OCI-LY1 (cell line): Measurements from ENCODE around the gene TSPAN32.

Experiments
- H2AFZ ChIP-seq: fragments of 200-600 bp; sonication (generic), shearing (Covaris generic); 2 replicates; pipeline ENCODE4 v1.6.0; 2014; ENCODE audit warnings: antibody characterized with exemption, mild to moderate bottlenecking, low read length
- H3F3A ChIP-seq: fragments of 200-600 bp; sonication (generic), shearing (Covaris generic); 2 replicates; pipeline ENCODE4 v1.6.0; 2014; ENCODE audit warnings: mild to moderate bottlenecking, antibody characterized with exemption, low read length, moderate library complexity; ENCODE audit not compliant: insufficient read depth
- H3K27ac ChIP-seq: fragments of 200-600 bp; sonication (generic); 2 replicates; pipeline ENCODE4 v1.5.1; 2014; ENCODE audit warnings: low read length, mixed run types, mild to moderate bottlenecking, low read depth; ENCODE audit not compliant: poor library complexity, severe bottlenecking
- H3K27me3 ChIP-seq: fragments of 200-600 bp; sonication (generic); 2 replicates; pipeline ENCODE4 v1.6.0; 2014; ENCODE audit warnings: antibody characterized with exemption, mild to moderate bottlenecking, low read length, moderate library complexity; ENCODE audit not compliant: insufficient read depth
- H3K36me3 ChIP-seq: fragments of 200-600 bp; sonication (generic); 2 replicates; pipeline ENCODE4 v1.6.1; 2014; ENCODE audit warnings: mild to moderate bottlenecking, antibody characterized with exemption, low read length, moderate library complexity, mixed read lengths; ENCODE audit not compliant: insufficient read depth
- H3K4me1 ChIP-seq: fragments of 200-600 bp; sonication (generic); 2 replicates; pipeline ENCODE4 v1.5.1; 2014; ENCODE audit warnings: mild to moderate bottlenecking, low read length, moderate library complexity; ENCODE audit not compliant: insufficient read depth, severe bottlenecking
- H3K4me2 ChIP-seq: fragments of 200-600 bp; sonication (generic), shearing (Covaris generic); 2 replicates; pipeline ENCODE4 v1.6.1; 2014; ENCODE audit warnings: low read length
- H3K4me3 ChIP-seq: fragments of 200-600 bp; sonication (generic); 2 replicates; pipeline ENCODE4 v1.5.1; 2014; ENCODE audit warnings: low read length, low read depth, mild to moderate bottlenecking, mixed read lengths; ENCODE audit not compliant: poor library complexity, severe bottlenecking
- H3K79me2 ChIP-seq: fragments of 200-600 bp; shearing (Covaris generic); 2 replicates; pipeline ENCODE4 v1.6.1; 2016; ENCODE audit warnings: mixed run types, low read length, mixed read lengths; ENCODE audit not compliant: insufficient read depth
- H3K9ac ChIP-seq: fragments of 200-600 bp; sonication (generic), shearing (Covaris generic); 2 replicates; pipeline ENCODE4 v1.6.1; 2014; ENCODE audit warnings: mild to moderate bottlenecking, low read length, mixed read lengths
- H3K9me2 ChIP-seq: fragments of 200-600 bp; sonication (generic), shearing (Covaris generic); 2 replicates; pipeline ENCODE4 v1.6.1; 2014; ENCODE audit warnings: low read depth, mild to moderate bottlenecking, low read length, mixed read lengths
- H3K9me3 ChIP-seq: fragments of 200-600 bp; shearing (Covaris generic); 2 replicates; pipeline ENCODE4 v1.6.1; 2014; ENCODE audit warnings: low read length, mixed read lengths
- H4K20me1 ChIP-seq: fragments of 200-600 bp; sonication (generic), shearing (Covaris generic); 2 replicates; pipeline ENCODE4 v1.6.0; 2016; ENCODE audit warnings: mild to moderate bottlenecking, low read length; ENCODE audit not compliant: insufficient read depth
- EZH2 ChIP-seq: fragments of 200-600 bp; sonication (generic), shearing (Covaris generic); IDR thresholded peaks from 2 replicates; pipeline ENCODE4 v1.8.0; 2017; ENCODE audit warnings: borderline replicate concordance, mixed run types, mild to moderate bottlenecking, antibody characterized with exemption, low read length, moderate library complexity, mixed read lengths
- TF ChIP-seq, protein P1 (sequence below): fragments of 200-600 bp; sonication (generic), shearing (Covaris generic); IDR thresholded peaks from 2 replicates; pipeline ENCODE4 v1.5.1; 2017; ENCODE audit warnings: mild to moderate bottlenecking, antibody characterized with exemption, low read length, moderate library complexity, mixed read lengths

Gene TSPAN32

DNA sequence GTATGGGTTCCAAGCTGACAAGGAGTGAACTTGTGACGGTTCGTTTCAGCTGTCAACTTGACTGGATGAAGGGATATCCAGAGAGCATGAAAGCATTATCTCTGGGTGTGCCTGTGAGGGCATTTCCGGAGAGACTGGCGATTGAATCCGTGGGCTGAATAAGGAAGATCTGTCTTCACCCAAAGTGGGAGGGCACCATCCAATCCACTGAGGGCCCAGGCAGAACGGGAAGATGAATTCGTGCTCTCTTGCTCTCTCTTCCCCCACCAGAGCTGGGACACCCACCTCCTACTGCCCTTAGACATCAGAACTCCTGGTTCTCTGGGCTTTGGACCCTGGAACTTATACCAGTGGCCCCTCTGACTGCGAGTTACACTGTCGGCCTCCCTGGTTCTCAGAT, 59.8 kb downstream of the TSPAN32 start:
- Histone ChIP-seq H3K36me3 (no peaks in the 10 kb centered on the region), H3K27me3 (0 out of 2 replicates have a peak, but pooled peaks cover 3% of the 10 kb centered on the region), H2AFZ (no peak overlapping the region), H3F3A (no peaks in the 10 kb centered on the region), H3K79me2 (no peaks in the 10 kb centered on the region), H4K20me1 (no peaks in the 10 kb centered on the region), H3K4me2 (no peak overlapping the region), H3K27ac (no peak overlapping the region), H3K4me1 (no peaks in the 10 kb centered on the region), H3K4me3 (no peak overlapping the region), H3K9me3 (no peaks in the 10 kb centered on the region), H3K9ac (no peak overlapping the region), H3K9me2 (no peaks in the 10 kb centered on the region)
- TF ChIP-seq, protein P1, sequence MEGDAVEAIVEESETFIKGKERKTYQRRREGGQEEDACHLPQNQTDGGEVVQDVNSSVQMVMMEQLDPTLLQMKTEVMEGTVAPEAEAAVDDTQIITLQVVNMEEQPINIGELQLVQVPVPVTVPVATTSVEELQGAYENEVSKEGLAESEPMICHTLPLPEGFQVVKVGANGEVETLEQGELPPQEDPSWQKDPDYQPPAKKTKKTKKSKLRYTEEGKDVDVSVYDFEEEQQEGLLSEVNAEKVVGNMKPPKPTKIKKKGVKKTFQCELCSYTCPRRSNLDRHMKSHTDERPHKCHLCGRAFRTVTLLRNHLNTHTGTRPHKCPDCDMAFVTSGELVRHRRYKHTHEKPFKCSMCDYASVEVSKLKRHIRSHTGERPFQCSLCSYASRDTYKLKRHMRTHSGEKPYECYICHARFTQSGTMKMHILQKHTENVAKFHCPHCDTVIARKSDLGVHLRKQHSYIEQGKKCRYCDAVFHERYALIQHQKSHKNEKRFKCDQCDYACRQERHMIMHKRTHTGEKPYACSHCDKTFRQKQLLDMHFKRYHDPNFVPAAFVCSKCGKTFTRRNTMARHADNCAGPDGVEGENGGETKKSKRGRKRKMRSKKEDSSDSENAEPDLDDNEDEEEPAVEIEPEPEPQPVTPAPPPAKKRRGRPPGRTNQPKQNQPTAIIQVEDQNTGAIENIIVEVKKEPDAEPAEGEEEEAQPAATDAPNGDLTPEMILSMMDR: no peak
- no peak for TF ChIP-seq EZH2

DNA sequence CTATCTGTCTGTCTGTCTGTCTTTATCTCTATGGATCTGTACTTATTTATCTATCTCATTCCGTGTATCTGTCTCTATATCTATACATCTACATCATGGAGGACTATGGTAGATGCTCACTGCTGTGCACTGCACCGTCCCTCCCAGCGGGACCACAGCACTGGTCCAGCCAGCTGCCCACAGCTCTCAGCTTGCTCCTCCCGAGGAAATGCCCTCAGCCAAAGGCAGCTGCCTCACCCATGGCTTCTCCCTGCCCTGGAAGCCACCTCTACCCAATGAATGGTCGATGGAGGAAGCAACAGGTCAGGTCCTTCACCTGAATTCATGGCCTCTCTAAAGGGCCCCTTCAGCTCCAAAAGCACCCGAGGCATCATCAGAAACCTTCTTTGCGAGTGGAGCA, 60.6 kb downstream of the TSPAN32 start:
- Histone ChIP-seq H3K27ac (no peak overlapping the region), H3K4me1 (no peaks in the 10 kb centered on the region), H3K9me3 (no peaks in the 10 kb centered on the region), H3F3A (no peaks in the 10 kb centered on the region), H3K4me2 (no peak overlapping the region), H3K9ac (no peak overlapping the region), H2AFZ (no peak overlapping the region), H4K20me1 (no peaks in the 10 kb centered on the region), H3K27me3 (0 out of 2 replicates have a peak, but pooled peaks cover 3% of the 10 kb centered on the region), H3K36me3 (no peaks in the 10 kb centered on the region), H3K4me3 (no peak overlapping the region), H3K79me2 (no peaks in the 10 kb centered on the region), H3K9me2 (no peaks in the 10 kb centered on the region)
- no peak for TF ChIP-seq EZH2
- TF ChIP-seq, protein P1: no peak

DNA sequence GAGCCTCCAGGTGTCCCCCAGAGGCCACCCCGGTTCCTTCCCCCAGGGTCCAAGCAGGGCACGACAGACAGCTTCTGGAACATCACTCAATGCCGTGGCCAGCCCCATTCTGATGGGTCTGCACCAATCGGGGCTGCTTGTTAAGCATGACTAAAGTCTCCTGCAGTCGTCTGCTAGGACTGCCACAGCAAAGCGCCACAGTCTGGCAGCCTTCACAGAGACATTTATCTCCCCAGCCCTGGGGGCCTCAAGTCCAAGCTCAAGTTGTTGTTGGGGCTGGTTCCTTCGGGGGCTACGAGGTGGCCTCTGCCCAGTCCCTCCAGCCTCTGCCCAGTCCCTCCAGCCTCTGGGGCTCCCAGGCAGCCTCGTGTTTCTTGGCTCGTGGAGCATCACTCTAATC, 61.3 kb downstream of the TSPAN32 start:
- H3K27ac ChIP-seq: no peak overlapping the region

More for the DNA sequence above, 61.3 kb downstream of the TSPAN32 start:
- Histone ChIP-seq H3K4me3 (no peak overlapping the region), H3K9ac (no peak overlapping the region), H3K9me3 (no peaks in the 10 kb centered on the region), H3K36me3 (no peaks in the 10 kb centered on the region), H3K4me1 (no peaks in the 10 kb centered on the region), H3K27me3 (0 out of 2 replicates have a peak, but pooled peaks cover 3% of the 10 kb centered on the region), H2AFZ (no peak overlapping the region), H3K79me2 (no peaks in the 10 kb centered on the region), H3F3A (no peaks in the 10 kb centered on the region), H3K9me2 (no peaks in the 10 kb centered on the region), H3K4me2 (no peak overlapping the region), H4K20me1 (no peaks in the 10 kb centered on the region)
- TF ChIP-seq EZH2: no peak
- TF ChIP-seq, protein P1: no peak
